Activated CD4-positive, alpha-beta T cell treated with anti-CD3 and anti-CD28 coated beads, Interleukin-2, amount 50 U/mL, for 1 hour (primary cell): ENCODE data around the gene RAB18.
A peak's percentile ranks its signal among the peaks of the same experiment; 100 is the strongest.
"Not testable (repeated sequence)": the region's sequence is repeated elsewhere in the genome, so short reads cannot be mapped to it uniquely, and the experiment has no call there.

Experiments
- DNase-seq: peaks from one replicate; pipeline ENCODE4 v3.0.0-alpha.2; 2020

The RAB18 gene

DNA sequence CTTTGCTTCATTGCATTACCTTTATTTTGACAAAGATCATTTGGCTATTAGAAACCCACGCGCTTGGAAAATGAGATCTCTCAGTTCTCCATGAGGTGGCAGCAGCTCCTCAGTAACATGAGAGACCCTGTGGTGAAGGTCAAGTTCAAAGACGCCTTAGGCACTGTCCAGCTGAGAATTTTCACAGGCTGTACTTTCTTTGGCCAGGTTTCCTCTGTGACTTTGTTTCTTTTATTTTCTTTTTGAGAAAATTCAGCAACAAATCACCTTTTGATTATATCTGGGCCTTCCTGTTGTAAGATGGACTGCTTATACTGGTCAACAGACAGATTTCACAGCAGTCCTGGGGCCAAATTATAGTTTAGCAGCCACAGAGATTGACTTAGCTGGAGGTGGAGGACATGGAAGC, 54.5 kb downstream of the RAB18 start:
- DNase-seq: peak; percentile 6

DNA sequence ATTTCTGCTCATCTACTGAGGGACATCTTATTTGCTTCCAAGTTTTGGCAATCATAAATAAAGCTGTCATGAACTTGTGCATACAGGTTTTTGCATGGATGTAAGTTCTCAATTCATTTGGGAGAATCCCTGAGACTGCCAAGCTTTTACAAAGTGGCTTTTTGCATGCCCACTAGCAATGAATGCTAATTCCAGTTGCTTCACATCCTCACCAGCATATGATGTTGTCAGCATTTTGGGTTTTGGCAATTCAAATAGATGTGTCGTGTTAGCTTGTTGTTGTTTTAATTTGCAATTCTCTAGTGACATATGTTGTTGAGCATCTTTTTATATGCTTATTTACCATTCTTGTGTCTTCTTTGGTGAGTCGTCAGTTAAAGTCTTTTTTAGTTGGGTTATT, 57.2 kb downstream of the RAB18 start:
- no peak for DNase-seq

- no peak for DNase-seq
Observed at GRCh38 chr10:27564398-27564797, 60.3 kb downstream of the RAB18 start.

DNA sequence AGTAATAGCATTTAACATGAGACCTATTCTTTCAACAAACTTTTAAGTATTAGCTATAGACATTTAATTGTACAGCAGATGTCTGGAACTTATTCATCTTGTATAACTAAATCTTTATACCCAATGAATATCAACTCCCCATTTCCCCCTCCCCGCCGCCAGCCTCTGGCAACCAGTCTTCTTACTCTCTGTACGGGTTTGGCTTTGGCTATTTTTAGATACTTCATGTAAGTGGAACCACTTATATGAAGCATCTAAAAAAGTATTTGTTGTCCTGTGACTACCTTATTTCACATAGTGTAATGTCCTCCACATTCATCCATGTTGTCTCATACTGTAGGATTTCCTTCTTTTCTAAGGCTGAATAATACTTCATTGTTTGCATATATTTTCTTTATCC, 60.8 kb downstream of the RAB18 start:
- no peak for DNase-seq

DNA sequence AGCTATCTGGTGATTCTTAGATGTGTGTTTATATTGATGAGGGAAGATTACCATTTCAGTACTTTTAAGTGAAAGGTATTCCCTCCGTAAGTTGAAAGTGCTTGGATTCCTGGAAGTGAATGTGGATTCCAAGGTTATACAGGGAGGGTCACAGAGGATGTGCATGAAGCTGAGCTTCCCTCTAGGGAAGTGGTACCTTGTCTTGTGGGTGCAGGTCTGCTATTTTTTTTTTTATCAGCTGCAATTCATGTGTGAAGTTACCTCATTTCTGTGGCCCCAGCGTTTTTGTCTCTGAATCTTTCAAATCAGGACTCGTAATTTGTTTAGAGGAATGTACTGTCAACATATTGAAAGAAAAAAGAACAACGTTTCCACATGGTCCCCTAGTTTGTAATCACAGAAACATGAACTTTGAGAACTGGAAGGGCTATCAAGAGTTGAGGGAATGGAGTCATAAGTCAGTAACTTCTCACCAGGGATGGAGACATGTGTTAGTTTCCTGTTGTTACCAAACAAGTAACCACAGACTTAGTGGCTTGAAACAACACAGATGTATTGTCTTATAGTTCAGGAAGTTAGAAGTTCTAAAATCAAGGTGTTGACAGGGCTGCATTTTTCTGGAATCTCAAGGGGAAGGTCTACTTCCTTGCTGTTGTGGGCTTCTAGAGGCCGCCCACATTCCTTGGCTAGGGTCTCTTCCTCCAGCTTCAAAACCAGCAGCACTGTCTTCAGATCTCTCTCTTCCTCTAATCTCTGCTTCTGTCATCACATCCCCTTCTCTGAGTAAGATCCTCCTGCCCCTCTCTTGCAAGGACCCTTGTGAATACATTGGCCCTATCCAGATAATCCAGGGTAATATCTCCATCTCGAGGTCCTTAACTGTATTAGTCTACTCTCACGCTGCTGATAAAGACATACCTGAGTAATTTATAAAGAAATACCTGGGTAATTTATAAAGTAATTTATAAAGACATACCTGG, 64.4 kb downstream of the RAB18 start:
- no peak for DNase-seq

GRCh38 chr10:27569946-27570345, 65.8 kb downstream of the RAB18 start:
- DNase-seq: no peak

- DNase-seq: not testable (repeated sequence)
Observed at GRCh38 chr10:27577038-27577437, 72.9 kb downstream of the RAB18 start.

GRCh38 chr10:27578316-27578715, 74.2 kb downstream of the RAB18 start:
- no peak for DNase-seq

DNA sequence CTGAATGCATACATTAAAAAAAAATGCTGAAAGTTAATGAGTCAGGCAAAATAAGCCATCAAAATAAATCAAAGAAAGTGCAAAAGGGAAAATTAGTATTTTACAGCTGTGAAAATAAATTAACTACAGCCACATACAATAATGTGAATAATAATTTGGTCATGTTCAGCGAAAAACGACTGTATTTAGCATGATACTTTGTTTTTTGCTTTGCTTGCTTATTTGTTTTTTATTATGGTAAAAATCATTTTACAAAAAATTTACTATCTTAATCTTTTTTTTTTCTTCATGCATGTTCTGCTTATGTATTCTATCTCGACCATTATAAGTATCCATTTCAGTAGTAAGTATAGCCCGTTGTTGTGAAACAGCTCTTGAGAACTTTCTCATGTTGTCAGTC, 77.1 kb downstream of the RAB18 start:
- DNase-seq: no peak

DNA sequence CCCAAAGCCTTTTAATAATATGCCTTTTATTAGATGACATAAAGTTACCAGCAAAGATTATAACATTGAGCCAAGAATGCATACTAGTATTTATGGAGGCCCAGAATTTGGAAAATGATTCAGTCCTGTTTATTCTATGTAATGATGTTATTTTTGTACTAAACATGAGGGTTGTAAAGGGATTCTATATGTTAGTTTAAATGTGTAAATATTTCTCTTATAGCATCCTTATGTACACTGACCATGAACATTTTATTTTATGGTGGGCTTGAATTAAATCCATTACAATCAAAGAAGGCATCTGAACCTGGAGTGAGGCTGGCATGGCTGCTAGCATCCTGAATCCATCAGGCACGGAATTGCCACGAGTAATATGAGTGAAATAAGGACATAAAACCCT, 80.2 kb downstream of the RAB18 start:
- DNase-seq: no peak
